ENCODE measurements around the gene GPC6. TPM values are rescaled to one million over a fixed set of nuclear protein-coding genes. Genes with fewer than 3 reads are reported as not detected.

Gene GPC6
- total and polyA plus RNA-seq, 2 donors (not counting 3 experiments of a cell fraction or from before 2014, with no cell fraction given), result 0.01 TPM; not detected in 1

DNA sequence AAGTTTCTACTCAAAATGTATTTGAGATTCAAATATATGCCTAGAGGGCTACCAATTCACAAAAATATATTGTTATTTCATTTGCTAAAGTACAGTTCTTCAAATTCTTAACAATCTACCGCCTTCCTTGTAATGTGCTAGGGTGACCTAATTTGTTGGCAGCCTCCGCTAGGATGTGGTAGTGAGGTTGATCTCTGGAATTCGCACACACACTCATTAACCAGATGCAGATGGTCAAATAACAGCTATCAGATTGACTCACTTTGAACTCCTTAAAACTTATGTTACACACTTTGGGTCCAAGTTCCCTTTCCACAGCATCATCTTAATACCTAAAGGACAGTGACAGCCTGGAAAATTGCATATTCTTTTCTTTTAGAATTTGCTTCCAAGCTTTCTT is 885.6 kb downstream of the GPC6 start:
- dilution Hi-C loops (cut with MboI; ENCODE audit: extremely low pct_ligation_motif_present, low sequenced_read_pairs), result no loop called here
- H3K9ac ChIP-seq (replicated peaks; ENCODE audit: extremely low read depth, insufficient read depth, low read length), result no peak overlapping the region
- H2AFZ ChIP-seq (ENCODE audit: low read depth, low read length), result no peak overlapping the region
- H3K27me3 ChIP-seq (ENCODE audit: control insufficient read depth in 2 of 2, insufficient read depth in 2 of 2, low read length in 2 of 2), result no peaks in the 10 kb centered on the region
- no peaks in the 10 kb centered on the region for H3K36me3 ChIP-seq (ENCODE audit: control insufficient read depth in 2 of 2, extremely low read depth in 1 of 2, insufficient read depth in 2 of 2, low read length in 2 of 2)
- H3K4me3 ChIP-seq (replicated peaks in 1 of 3; ENCODE audit: insufficient read depth in 1 of 3, low read depth in 1 of 3, low read length in 3 of 3), result no peak overlapping the region
- no peaks in the 10 kb centered on the region for H3K79me2 ChIP-seq (ENCODE audit: control insufficient read depth, insufficient read depth, low read length)
- ChIA-PET POLR2A (no interaction called here), CTCF (no interaction called here)
- no TSS peak for BruUV-seq (replicated peaks)
- H4K20me1 ChIP-seq (replicated peaks; ENCODE audit: control insufficient read depth, extremely low read depth, insufficient read depth, low read length), result no peaks in the 10 kb centered on the region
- DNase-seq (ENCODE audit: low read depth, low spot score), result no peak
- no peaks in the 10 kb centered on the region for H3K9me3 ChIP-seq (replicated peaks; ENCODE audit: control insufficient read depth, insufficient read depth, low read length)
- intact Hi-C loops (cut with micrococcal nuclease), result no loop called here
- H3K4me1 ChIP-seq (ENCODE audit: control insufficient read depth, extremely low read depth, insufficient read depth, low read length), result no peaks in the 10 kb centered on the region
- FAIRE-seq, result no peak
- TF ChIP-seq, protein P1, sequence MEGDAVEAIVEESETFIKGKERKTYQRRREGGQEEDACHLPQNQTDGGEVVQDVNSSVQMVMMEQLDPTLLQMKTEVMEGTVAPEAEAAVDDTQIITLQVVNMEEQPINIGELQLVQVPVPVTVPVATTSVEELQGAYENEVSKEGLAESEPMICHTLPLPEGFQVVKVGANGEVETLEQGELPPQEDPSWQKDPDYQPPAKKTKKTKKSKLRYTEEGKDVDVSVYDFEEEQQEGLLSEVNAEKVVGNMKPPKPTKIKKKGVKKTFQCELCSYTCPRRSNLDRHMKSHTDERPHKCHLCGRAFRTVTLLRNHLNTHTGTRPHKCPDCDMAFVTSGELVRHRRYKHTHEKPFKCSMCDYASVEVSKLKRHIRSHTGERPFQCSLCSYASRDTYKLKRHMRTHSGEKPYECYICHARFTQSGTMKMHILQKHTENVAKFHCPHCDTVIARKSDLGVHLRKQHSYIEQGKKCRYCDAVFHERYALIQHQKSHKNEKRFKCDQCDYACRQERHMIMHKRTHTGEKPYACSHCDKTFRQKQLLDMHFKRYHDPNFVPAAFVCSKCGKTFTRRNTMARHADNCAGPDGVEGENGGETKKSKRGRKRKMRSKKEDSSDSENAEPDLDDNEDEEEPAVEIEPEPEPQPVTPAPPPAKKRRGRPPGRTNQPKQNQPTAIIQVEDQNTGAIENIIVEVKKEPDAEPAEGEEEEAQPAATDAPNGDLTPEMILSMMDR (IDR thresholded peaks at IDR 0.05; ENCODE audit: extremely low read depth in 1 of 2, insufficient read depth in 1 of 2, low read depth in 1 of 2, low read length in 2 of 2), result no peak
- TF ChIP-seq, protein P2, sequence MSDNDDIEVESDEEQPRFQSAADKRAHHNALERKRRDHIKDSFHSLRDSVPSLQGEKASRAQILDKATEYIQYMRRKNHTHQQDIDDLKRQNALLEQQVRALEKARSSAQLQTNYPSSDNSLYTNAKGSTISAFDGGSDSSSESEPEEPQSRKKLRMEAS (IDR thresholded peaks at IDR 0.05; ENCODE audit: insufficient read depth, insufficient read length), result no peak
- TF ChIP-seq EZH2 (IDR thresholded peaks at IDR 0.05; ENCODE audit: borderline replicate concordance, low read depth, low read length, severe bottlenecking), result no peak
- no peak for TF ChIP-seq POLR2A (IDR thresholded peaks at IDR 0.05; ENCODE audit: low read depth, low read length)
- TF ChIP-seq GATA2 (IDR thresholded peaks at IDR 0.05; ENCODE audit: insufficient read depth, insufficient read length, low read depth, low read length), result no peak
- TF ChIP-seq MYC (IDR thresholded peaks at IDR 0.05; ENCODE audit: low read depth, low read length), result no peak
- TF ChIP-seq JUN (IDR thresholded peaks at IDR 0.05; ENCODE audit: borderline replicate concordance, insufficient read depth, insufficient read length, low read depth), result no peak
- no peak for TF ChIP-seq POLR2AphosphoS5 (IDR thresholded peaks at IDR 0.05; ENCODE audit: insufficient read depth, low read depth, low read length)
- no peak for TF ChIP-seq FOS (IDR thresholded peaks at IDR 0.05; ENCODE audit: borderline replicate concordance, insufficient read depth, low read length)
- no peak overlapping the region for H3K4me2 ChIP-seq (ENCODE audit: insufficient read depth, low read length)
- H3K9me1 ChIP-seq (replicated peaks; ENCODE audit: control insufficient read depth, extremely low read depth, insufficient read depth, low read length), result no peaks in the 10 kb centered on the region
- H3K27ac ChIP-seq (ENCODE audit: insufficient read depth, low read depth, low read length), result no peak overlapping the region

All from endothelial cell of umbilical vein (primary cell).